H1 (cell line): ENCODE measurements around the gene FGF10. TPM values are rescaled to one million over a fixed set of nuclear protein-coding genes. Genes with fewer than 3 reads are reported as not detected.

ENCODE experiments used
- CTCF ChIA-PET: fragments of 300-600 bp; sonication (Branson Sonifier 250); formaldehyde crosslinking; loops from one replicate; lab custom pipeline; 2021; ENCODE audit not compliant: partially characterized antibody; lab: Charles Lee
- POLR2A ChIA-PET: fragments of 300-600 bp; sonication (Branson Sonifier 250); formaldehyde crosslinking; loops from one replicate; lab custom pipeline; 2021; ENCODE audit warnings: inconsistent platforms; ENCODE audit not compliant: partially characterized antibody; lab: Charles Lee
- DNase-seq, 2 experiments: peaks; one replicate each; pipeline versions ENCODE4 v3.0.0 to v3.0.0-alpha.2; 2010 to 2022; ENCODE audit warnings: low spot score in 2 of 2, low read depth in 1 of 2, mixed read lengths in 1 of 2
- FAIRE-seq: peaks from 2 replicates; lab custom pipeline; 2011; peaks lifted over from hg19 to GRCh38; lab: Jason Lieb, UNC
- H2AFZ ChIP-seq: 2 replicates; pipeline ENCODE4 v1.8.1; 2012; ENCODE audit warnings: low read length, inconsistent platforms
- H2AK5ac ChIP-seq: 2 replicates; pipeline ENCODE4 v1.6.1; 2013; ENCODE audit warnings: low read depth, low read length
- H2BK120ac ChIP-seq: replicated peaks from 2 replicates; pipeline ENCODE3; 2013; ENCODE audit warnings: low read depth, low read length, inconsistent platforms
- H2BK12ac ChIP-seq: 2 replicates; pipeline ENCODE4 v1.6.1; 2013; ENCODE audit warnings: low read depth, low read length
- H2BK15ac ChIP-seq: 2 replicates; pipeline ENCODE4 v1.6.1; 2013; ENCODE audit warnings: low read length
- H2BK20ac ChIP-seq: 2 replicates; pipeline ENCODE4 v1.6.1; 2013; ENCODE audit warnings: low read length
- H2BK5ac ChIP-seq: 2 replicates; pipeline ENCODE4 v1.6.1; 2013; ENCODE audit warnings: low read depth, low read length
- H3K14ac ChIP-seq: 2 replicates; pipeline ENCODE4 v1.6.1; 2013; ENCODE audit warnings: inconsistent platforms; ENCODE audit not compliant: insufficient read length
- H3K18ac ChIP-seq: 2 replicates; pipeline ENCODE4 v1.6.1; 2013; ENCODE audit warnings: low read length; ENCODE audit errors: extremely low read depth
- H3K23ac ChIP-seq: 2 replicates; pipeline ENCODE4 v1.6.1; 2013; ENCODE audit warnings: inconsistent platforms; ENCODE audit not compliant: insufficient read length
- H3K23me2 ChIP-seq: 2 replicates; pipeline ENCODE4 v1.6.1; 2013; ENCODE audit warnings: low read depth, low read length
- H3K27ac ChIP-seq: 2 replicates; pipeline ENCODE4 v1.6.1; 2011; ENCODE audit warnings: low read depth, low read length, inconsistent platforms
- H3K27me3 ChIP-seq, 4 experiments: replicated peaks in 1 of 4; 1 replicate in 1 of 4; 2 replicates in 3 of 4; pipeline versions ENCODE4 v1.6.1 to v1.8.1; 2011 to 2013; ENCODE audit warnings: low read length in 3 of 4, mild to moderate bottlenecking in 3 of 4, inconsistent platforms in 2 of 4, mixed read lengths in 2 of 4, moderate library complexity in 1 of 4; ENCODE audit not compliant: control insufficient read depth in 3 of 4, insufficient read depth in 3 of 4; ENCODE audit errors: extremely low read depth in 1 of 4
- H3K36me3 ChIP-seq, 4 experiments: 2 replicates each; pipeline versions ENCODE4 v1.6.1 to v1.8.1; 2011 to 2013; ENCODE audit warnings: mild to moderate bottlenecking in 4 of 4, low read length in 3 of 4, moderate library complexity in 2 of 4, control low read depth in 1 of 4, inconsistent platforms in 1 of 4; ENCODE audit not compliant: insufficient read depth in 4 of 4, control insufficient read depth in 2 of 4
- H3K4ac ChIP-seq: replicated peaks from 2 replicates; pipeline ENCODE3; 2013; ENCODE audit warnings: low read length, low read depth, mixed read lengths, inconsistent platforms; ENCODE audit not compliant: insufficient read length
- H3K4me1 ChIP-seq, 4 experiments: replicated peaks in 1 of 4; 1 replicate in 1 of 4; 2 replicates in 3 of 4; pipeline versions ENCODE4 v1.6.1 to v1.8.1; 2011 to 2013; ENCODE audit warnings: low read length in 3 of 4, inconsistent platforms in 2 of 4, mixed read lengths in 1 of 4; ENCODE audit not compliant: insufficient read depth in 4 of 4, control insufficient read depth in 3 of 4
- H3K4me2 ChIP-seq, 2 experiments: 2 replicates each; pipeline versions ENCODE4 v1.6.1 to v1.8.1; 2011 to 2013; ENCODE audit warnings: low read depth in 2 of 2, low read length in 2 of 2, control low read depth in 1 of 2, inconsistent platforms in 1 of 2, mild to moderate bottlenecking in 1 of 2; ENCODE audit not compliant: insufficient read depth in 1 of 2
- H3K4me3 ChIP-seq, 4 experiments: fragments of 200-600, 300-600 bp in 1 of 4; sonication (generic), shearing (Covaris generic), sonication (Bioruptor Twin) in 1 of 4; 2 replicates each; pipeline versions ENCODE4 v1.5.1 to v1.8.1; 2011 to 2016; ENCODE audit warnings: low read length in 4 of 4, low read depth in 3 of 4, control low read depth in 2 of 4, inconsistent platforms in 2 of 4, mild to moderate bottlenecking in 2 of 4, mixed read lengths in 1 of 4, moderate library complexity in 1 of 4; ENCODE audit not compliant: insufficient read depth in 2 of 4; ENCODE audit errors: extremely low read depth in 1 of 4
- H3K56ac ChIP-seq: replicated peaks from 2 replicates; pipeline ENCODE3; 2013; ENCODE audit warnings: low read depth, mild to moderate bottlenecking, mixed read lengths, low read length, inconsistent platforms; ENCODE audit not compliant: insufficient read length
- H3K79me1 ChIP-seq: 2 replicates; pipeline ENCODE4 v1.6.1; 2013; ENCODE audit warnings: low read depth, low read length, control low read depth
- H3K79me2 ChIP-seq, 2 experiments: 2 replicates each; pipeline versions ENCODE4 v1.6.1 to v1.8.1; 2012 to 2013; ENCODE audit warnings: low read length in 2 of 2, mild to moderate bottlenecking in 2 of 2, inconsistent platforms in 1 of 2; ENCODE audit not compliant: insufficient read depth in 2 of 2, control insufficient read depth in 1 of 2
- H3K9ac ChIP-seq, 4 experiments: replicated peaks in 1 of 4; 1 replicate in 1 of 4; 2 replicates in 3 of 4; pipeline versions ENCODE4 v1.6.1 to v1.8.1; 2011 to 2013; ENCODE audit warnings: low read depth in 3 of 4, low read length in 3 of 4, control low read depth in 2 of 4, mild to moderate bottlenecking in 2 of 4, moderate library complexity in 2 of 4, inconsistent platforms in 1 of 4; ENCODE audit errors: extremely low read depth in 1 of 4
- H3K9me3 ChIP-seq, 2 experiments: 2 replicates each; pipeline versions ENCODE4 v1.6.1 to v1.8.1; 2012 to 2013; ENCODE audit warnings: mild to moderate bottlenecking in 2 of 2, moderate library complexity in 2 of 2, control low read depth in 1 of 2, inconsistent platforms in 1 of 2, low read depth in 1 of 2, low read length in 1 of 2, mixed read lengths in 1 of 2; ENCODE audit not compliant: insufficient read depth in 2 of 2
- H4K20me1 ChIP-seq, 2 experiments: replicated peaks in 1 of 2; 2 replicates each; pipeline versions ENCODE3 to v1.8.1; 2011 to 2013; ENCODE audit warnings: inconsistent platforms in 2 of 2, low read length in 2 of 2, mild to moderate bottlenecking in 1 of 2; ENCODE audit not compliant: insufficient read depth in 2 of 2, control insufficient read depth in 1 of 2
- H4K5ac ChIP-seq: 2 replicates; pipeline ENCODE4 v1.6.1; 2013; ENCODE audit warnings: low read length, low read depth, mixed read lengths, inconsistent platforms; ENCODE audit not compliant: insufficient read length
- H4K8ac ChIP-seq: 2 replicates; pipeline ENCODE4 v1.8.0; 2013; ENCODE audit warnings: mild to moderate bottlenecking, moderate library complexity, low read length, inconsistent platforms; ENCODE audit not compliant: insufficient read depth; ENCODE audit errors: extremely low read depth
- H4K91ac ChIP-seq: replicated peaks from 2 replicates; pipeline ENCODE3; 2013; ENCODE audit warnings: low read length, mixed read lengths, inconsistent platforms; ENCODE audit not compliant: insufficient read length
- CHD1 ChIP-seq: IDR thresholded peaks from 2 replicates; pipeline ENCODE4 v1.6.1; 2012; ENCODE audit warnings: low read depth, low read length, improper control_type of control experiment
- NRF1 ChIP-seq: IDR thresholded peaks from 2 replicates; pipeline ENCODE4 v1.6.1; 2011; ENCODE audit warnings: mild to moderate bottlenecking, low read depth, low read length, improper control_type of control experiment
- TEAD4 ChIP-seq: IDR thresholded peaks from 2 replicates; pipeline ENCODE4 v1.6.1; 2012; ENCODE audit warnings: low read depth, low read length, inconsistent platforms, mixed read lengths
- whole genome bisulfite sequencing, 2 experiments: shearing (Covaris generic) in 1 of 2; methylation state at CpG; one replicate each; pipeline versions ENCODE4 v1.1.6 to v1.1.7; 2013 to 2015; ENCODE audit warnings: low lambda C conversion rate in 2 of 2, mixed read lengths in 2 of 2, inconsistent platforms in 1 of 2, low coverage in 1 of 2, missing lambda C conversion rate in 1 of 2; ENCODE audit not compliant: insufficient replicate concordance in 2 of 2, insufficient coverage in 1 of 2, insufficient read length in 1 of 2; ENCODE audit errors: extremely low coverage in 1 of 2, missing lambda C conversion rate in 1 of 2; 5-methylcytosine and 5-hydroxymethylcytosine counted together
- polyA plus RNA-seq, 7 experiments: library from polyadenylated mRNA; depleted of rRNA in 3 of 7; stranded (reverse) in 5 of 7; unstranded in 2 of 7; fragments of >200 nt in 5 of 7; fragments of 200-250 nt in 2 of 7; gene quantifications; 1 replicate in 5 of 7; 2 replicates in 1 of 7; 4 replicates in 1 of 7; pipeline versions ENCODE4 v1.2.1 to v1.2.3, GENCODE V29; 2011 to 2013; ENCODE audit warnings: missing spikeins in 2 of 7, mixed read lengths in 2 of 7
- total RNA-seq: library from RNA; stranded (reverse); fragmentation: NEBNext Ultra II Directional; extraction: Animal tissue kit (Norgen Biotek cat#: 25700); gene quantifications from 2 replicates; pipeline ENCODE4 v1.2.1, GENCODE V29; 2021

FGF10 gene
- total and polyA plus RNA-seq, 2 of the 8 experiments (the other 6 are each of a cell fraction or from before 2014, with no cell fraction given) = 0.06 to 0.54 TPM

DNA sequence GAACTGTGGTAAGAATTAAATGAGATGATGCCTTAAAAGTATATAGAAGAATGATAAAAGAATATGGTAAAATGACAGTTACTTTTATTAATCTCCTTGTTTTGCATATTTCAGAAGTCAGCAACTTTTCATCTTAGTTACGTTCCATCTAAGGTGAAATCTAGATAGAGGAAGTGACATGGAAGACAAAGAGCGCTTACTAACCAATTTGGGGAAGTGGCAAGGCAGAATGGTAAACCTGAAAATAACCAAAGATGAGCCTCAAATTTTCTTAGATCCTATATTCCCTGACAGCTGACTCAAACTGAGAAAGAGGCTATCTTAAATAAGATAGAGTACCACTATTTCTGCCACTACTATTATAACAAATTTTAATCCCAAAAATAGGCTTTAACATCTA is 52.5 kb downstream of the FGF10 start:
- H2BK5ac ChIP-seq = no peak overlapping the region
- no peaks in the 10 kb centered on the region for H3K79me1 ChIP-seq
- H3K23me2 ChIP-seq = no peaks in the 10 kb centered on the region
- no peak overlapping the region for H4K5ac ChIP-seq
- FAIRE-seq = no peak
- H3K36me3 ChIP-seq = no peaks in the 10 kb centered on the region
- no peak for TF ChIP-seq NRF1
- TF ChIP-seq TEAD4 = no peak
- TF ChIP-seq CHD1 = no peak
- no peaks in the 10 kb centered on the region for H4K20me1 ChIP-seq
- CTCF ChIA-PET = interaction anchor here (1.4 to 4.1 kb wide), 2 partner anchors 607 to 705 kb away, joined by 3 to 13 read pairs; no protein-coding TSS in a partner anchor
- no peak overlapping the region for H3K18ac ChIP-seq
- no peak overlapping the region for H2BK15ac ChIP-seq
- 91% methylated on average over 2 of the region's 2 CpGs; no CpG with 5 or more reads in 1 of the 2 experiments for WGBS, 2 experiments
- H3K27ac ChIP-seq = no peak overlapping the region
- no peak overlapping the region for H2AFZ ChIP-seq
- H2BK12ac ChIP-seq = no peak overlapping the region
- DNase-seq = no peak
- H3K4me1 ChIP-seq = no peaks in the 10 kb centered on the region
- no peak overlapping the region for H3K4ac ChIP-seq
- H3K4me2 ChIP-seq = no peak overlapping the region
- POLR2A ChIA-PET = no interaction called here
- H3K23ac ChIP-seq = no peak overlapping the region
- no peak overlapping the region for H2AK5ac ChIP-seq
- no peak overlapping the region for H3K9ac ChIP-seq
- H2BK120ac ChIP-seq = no peak overlapping the region
- no peak overlapping the region for H3K4me3 ChIP-seq
- H3K14ac ChIP-seq = no peak overlapping the region
- no peaks in the 10 kb centered on the region for H3K27me3 ChIP-seq
- H4K91ac ChIP-seq = no peak overlapping the region
- H2BK20ac ChIP-seq = no peak overlapping the region
- H3K79me2 ChIP-seq = no peaks in the 10 kb centered on the region
- no peak overlapping the region for H3K56ac ChIP-seq
- H4K8ac ChIP-seq = no peak overlapping the region
- H3K9me3 ChIP-seq = no peaks in the 10 kb centered on the region
